HG02840 (cell line): ENCODE measurements around the gene CDC42BPA.
"Not testable (repeated sequence)": the region's sequence is repeated elsewhere in the genome, so short reads cannot be mapped to it uniquely, and the experiment has no call there.

Experiments used
- ATAC-seq: cut with Tn5 transposase; IDR thresholded peaks from one replicate; pipeline ENCODE4 v1.9.1; 2021; ENCODE audit warnings: mild to moderate bottlenecking, moderate library complexity, moderate number of reproducible peaks; ENCODE audit not compliant: unreplicated experiment, low FRiP score

Gene CDC42BPA

DNA sequence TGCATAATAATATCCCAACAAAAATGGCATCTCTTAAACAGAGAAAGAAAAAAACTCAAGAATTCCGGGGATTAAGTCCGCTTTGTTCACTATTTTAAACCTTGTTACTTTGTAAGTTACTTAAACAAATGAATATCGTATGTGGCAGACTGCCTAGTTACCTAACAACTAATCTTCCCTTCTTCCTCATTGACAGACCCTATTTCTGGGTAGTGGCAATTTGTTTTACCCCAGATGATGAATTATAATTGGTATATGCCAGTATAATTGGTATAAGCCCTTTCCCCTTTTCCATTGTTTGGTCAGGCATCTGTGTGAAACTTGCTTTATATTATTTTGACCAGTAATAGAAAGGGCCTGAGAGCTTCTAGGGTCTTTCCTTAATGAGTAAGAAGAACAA lies 52.4 kb downstream of the CDC42BPA start:
- ATAC-seq: no peak

DNA sequence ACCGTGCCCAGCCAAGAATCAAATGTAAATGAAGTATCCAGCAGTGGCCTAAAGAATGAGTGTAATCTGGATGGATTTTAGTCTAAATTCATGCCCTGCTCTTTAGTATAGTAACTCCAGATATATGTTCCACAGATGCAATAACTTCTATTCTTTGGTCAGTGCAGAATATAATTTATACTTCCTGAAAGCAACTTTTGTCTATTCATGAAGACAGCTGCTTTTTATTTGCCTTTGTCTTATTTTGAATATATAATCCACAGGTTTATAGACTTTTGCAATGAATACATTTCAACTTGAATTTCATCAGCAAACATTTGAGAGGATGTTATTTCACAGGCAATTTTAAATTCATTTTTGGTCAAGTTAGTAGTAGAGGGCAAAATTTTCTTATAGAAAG lies 54.4 kb downstream of the CDC42BPA start:
- no peak for ATAC-seq

DNA sequence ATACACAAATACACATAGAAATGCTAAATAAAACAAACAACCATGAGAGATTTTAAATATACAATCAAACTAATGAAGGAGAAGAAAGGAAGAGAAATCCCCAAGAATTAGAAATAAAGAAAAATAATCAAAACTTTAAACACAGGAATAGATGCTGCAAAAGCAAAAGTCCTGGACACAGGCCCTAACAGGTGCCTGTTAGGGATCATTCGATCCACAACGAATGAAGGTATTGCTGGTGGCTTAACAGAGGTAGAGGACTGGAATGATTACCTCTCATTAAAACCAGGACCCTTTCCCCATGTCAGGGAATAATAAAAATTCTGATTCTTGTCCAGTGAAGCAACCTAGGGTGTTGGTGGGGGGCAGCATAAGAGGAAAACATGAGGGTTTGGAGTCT lies 56.8 kb downstream of the CDC42BPA start:
- no peak for ATAC-seq

DNA sequence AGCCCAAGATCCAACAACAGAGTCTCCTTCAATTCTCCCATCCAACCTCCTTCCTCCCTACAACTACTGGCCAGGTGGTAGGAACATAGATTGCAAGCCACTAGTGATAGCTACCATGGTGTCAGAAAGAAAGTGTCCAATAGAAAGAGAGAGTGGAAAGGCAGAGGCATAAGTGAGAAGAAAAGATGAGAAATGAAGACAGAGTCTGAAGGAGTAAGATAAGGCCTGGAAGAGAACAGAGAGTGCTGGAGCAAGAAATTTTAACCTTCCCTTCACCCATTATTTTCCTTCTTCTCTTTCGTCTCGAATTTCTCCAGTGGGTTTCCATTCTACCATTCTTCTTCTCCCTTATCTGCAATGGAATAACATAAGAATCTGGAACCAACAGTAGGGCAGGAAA lies 57.9 kb downstream of the CDC42BPA start:
- ATAC-seq: no peak

DNA sequence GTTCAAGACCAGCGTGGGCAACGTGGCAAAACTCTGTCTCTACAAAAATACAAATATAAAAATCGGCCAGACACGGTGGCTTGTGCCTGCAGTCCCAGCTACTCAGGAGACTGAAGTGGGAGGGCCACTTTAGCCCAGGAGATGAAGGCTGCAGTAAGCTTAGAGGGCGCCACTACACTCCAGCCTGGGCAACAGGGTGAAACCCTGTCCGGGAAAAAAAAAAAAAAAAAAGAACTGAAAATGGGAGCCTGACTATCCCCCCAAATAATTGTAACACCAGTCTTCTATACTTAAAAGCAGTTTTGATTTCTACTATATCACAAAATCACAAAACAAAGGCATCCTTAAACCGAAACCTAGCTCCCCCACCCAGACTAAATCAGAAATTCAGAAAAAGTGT lies 60.3 kb downstream of the CDC42BPA start:
- ATAC-seq: no peak

DNA sequence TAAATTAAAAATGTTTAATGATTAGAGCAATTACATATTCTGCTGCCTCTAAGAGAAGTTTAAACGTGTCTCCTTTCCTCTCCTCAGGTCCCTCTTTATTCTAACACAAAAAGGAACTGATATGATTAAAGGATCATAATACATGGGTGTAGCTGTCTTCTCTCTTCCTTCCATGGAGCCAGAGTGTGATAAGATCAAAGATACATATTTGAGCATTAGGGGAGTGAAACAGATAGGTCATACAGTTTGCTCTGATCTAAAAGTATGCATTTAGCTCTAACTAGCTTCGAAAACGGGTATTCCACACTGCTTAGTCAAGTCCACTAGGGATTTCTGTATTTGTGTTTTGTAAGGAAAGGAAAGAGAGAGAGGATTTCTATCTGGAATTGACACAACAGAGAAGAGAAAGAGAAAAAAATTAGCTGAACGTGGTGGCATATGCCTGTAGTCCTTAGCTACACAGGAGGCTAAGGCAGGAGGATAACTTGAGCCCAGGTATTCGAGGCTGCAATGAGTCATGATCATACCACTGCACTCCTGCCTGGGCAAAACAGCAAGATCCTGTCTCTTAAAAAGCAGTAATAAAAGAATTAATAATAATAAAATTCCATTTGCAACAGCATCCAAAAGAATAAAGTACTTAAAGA lies 63.1 kb downstream of the CDC42BPA start:
- no peak for ATAC-seq

DNA sequence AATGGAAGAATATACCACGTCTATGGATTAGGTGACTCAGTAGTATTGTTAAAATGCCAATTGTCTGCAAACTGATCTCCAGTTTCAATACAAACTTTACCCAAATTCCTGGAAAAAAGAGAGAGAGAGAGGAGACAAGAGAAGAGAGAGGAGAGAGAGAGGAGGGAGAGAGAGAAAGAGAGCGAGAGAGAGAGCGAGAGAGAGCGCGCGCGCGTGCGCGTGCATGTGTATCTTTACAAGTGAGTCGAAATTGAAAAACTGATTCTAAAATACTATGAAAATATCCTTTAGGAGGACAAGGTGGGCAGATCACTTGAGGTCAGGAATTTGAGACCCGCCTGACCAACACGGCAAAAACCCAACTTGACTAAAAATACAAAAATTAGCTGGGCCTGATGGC lies 65.2 kb downstream of the CDC42BPA start:
- no peak for ATAC-seq

DNA sequence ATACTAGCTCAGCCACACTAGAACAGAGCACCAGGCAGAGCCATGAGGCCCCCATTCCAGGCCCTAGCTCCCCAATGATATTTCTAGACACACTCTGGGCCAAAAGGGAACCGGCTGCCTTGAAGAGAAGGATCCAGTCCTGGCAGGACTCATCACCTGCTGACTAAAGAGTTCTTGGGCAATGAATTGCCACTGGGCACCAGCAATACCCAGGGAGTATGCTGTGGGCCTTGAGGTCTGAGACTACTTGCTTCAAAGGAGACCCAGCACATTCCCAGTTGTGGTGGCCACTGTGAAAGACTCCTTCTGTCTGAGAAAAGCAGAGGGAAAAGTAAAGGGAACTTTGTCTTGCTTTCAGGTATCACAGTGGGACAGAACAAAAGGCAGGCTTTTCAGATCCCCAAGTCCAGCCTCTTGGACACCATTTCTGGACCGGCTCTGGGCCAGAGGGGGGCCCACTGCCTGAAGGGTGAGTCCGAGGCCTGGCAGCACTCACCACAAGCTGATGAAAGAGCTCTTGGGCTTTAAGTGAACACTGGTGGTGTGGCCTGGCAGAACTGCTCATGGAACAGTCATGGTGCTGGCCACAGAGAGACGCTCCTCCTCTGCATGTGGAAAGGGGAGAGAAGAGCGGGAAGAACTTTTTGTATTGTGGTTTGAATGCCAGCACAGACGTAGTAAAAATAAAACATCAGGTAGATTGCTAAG lies 72.5 kb downstream of the CDC42BPA start:
- ATAC-seq: no peak

DNA sequence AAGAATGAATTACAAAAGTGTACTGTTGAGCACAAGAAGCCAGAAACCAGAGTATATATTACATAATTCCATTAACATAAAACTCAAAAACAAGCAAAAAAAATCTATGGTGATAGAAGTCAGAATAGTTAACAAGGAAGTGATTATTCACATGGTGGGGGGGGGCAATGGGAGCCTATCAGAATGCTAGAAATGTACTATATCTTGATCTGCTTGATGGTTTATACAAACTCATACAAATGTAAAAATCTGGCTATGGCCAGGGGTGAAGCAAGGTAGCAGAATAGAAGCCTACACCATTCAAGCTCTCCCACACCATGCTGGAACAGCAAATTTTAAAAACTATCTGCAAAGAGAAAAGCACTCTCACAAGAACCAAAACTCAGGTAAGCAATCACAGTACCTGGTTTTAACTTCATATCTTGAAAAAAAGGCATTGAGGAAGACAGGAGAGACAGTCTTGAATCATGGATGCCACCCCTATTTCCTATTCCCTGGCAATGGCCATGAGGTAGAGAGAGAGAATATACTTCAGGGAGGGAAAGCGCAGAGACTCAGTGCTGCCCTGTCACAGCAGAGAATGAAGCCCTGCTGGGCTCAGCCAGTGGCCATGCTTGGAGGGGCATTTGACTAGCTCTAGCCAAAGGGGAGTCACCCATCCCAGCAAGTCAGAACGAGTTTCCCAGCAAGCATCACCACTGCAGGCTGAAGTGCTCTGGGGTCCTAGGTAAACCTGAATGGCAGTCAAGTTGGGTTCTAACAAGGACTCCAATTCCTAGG lies 73.8 kb downstream of the CDC42BPA start:
- no peak for ATAC-seq

DNA sequence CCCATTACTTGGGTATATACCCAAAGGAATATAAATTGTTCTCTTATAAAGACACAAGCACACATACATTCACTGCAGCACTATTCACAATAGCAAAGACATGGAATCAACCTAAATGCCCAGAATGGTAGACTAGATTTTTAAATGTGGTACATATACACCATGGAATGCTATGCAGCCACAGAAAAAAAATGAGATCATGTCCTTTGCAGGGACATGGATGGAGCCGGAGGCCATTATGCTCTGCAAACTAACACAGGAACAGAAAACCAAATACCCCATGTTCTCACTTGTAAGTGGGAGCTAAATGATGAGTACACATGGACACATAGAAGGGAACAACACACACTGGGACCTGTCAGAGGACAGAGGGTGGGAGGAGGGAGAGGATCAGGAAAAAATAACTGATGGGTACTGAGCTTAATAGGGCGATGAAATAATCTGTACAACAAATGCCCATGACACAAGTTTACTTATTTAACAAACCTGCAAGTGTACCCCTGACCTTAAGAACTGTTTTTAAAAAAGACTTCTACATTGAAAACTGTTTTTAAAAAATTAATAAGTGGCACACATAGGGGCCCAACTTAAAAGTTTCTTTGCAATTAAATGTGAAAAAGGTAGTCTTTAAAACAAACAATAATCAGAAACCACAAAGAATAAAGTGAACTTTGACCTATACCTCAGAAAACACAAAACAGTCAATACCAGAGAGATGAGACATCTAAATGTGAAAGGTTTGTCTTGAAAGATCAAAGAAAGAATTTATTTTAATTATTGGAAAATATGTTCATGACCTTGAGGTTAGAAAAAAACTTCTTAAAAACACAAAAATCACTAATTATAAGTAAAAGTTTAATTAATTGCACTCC lies 75.2 kb downstream of the CDC42BPA start:
- ATAC-seq: no peak

DNA sequence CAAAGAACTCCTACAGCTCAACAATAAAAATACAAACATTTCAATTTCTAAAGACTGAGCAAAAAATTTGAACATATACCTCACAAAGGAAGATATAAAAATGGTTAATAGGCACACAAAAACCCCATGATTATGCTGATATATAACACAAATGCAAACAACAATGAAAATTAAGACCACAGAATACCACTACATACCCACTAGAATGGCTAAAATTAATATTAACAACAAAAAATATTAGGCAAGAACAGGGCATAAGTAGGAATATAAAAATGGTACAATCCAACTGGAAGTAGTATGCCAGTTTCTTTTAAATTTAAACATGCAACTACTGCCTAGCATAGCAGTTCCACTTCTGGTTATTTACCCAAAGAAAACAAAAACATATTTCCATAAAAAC lies 77.3 kb downstream of the CDC42BPA start:
- no peak for ATAC-seq

DNA sequence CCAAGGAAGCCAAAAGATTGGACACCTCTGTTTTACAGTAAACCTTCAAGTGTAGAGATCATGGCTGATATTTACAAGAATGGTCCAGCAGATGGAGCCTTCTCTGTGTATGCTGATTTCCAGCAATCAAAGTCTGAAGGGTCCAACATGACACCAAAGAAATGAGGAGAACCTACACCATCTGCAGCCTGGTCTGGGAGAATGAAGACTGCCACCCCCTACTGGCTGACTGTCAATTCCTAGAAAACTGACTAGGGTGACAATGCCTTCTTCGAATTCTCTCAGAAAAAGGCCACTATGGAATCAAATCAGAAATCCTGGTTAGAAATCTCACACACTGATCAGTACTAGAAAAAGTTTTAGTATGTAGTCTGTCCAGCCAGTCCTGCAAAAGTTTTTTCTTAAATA lies 83.3 kb downstream of the CDC42BPA start:
- ATAC-seq: no peak

DNA sequence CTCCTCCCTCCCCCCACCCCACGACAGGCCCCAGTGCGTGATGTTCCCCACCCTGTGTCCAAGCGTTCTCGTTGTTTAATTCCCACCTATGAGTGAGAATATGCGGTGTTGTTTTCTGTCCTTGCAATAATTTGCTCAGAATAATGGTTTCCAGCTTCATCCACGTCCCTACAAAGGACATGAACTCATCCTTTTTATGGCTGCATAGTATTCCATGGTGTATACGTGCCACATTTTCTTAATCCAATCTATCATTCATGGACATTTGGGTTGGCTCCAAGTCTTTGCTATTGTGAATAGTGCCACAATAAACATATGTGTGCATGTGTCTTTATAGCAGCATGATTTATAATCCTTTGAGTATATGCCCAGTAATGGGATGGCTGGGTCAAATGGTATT lies 87.2 kb downstream of the CDC42BPA start:
- not testable (repeated sequence) for ATAC-seq

DNA sequence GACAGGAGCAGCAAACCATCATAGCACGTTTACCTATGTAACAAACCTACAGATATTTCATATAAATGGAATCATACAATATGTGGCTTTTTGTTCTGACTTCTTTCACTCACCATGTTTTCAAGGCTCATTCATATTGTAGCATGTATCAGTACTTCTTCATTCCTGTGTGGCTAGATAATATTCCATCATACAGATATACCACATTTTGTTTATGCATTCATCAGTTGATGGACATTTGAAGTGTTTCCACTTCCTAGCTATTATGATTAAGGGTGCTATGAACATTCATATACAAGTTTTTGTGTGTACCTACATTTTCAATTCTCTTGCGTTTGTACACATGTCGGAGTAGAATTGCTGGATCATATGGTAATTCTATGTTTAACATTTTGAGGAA lies 90.1 kb downstream of the CDC42BPA start:
- ATAC-seq: no peak

DNA sequence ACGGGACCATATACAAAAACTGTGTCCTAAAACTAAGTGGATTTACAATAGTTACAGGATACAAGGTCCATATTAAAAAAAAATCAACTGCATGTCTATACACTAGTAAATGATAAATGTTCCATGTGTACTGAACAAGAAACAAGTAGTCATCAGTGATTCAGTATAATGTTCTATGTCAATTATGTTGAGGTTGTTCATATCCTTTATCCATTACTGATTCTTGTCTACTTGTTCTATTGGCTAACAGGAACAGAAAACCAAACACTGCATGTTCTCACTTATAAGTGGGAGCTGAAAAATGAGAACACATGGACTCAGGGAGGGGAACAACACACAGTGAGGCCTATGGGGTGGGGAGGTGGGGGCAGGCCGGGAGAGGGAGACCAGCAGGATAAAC lies 90.5 kb downstream of the CDC42BPA start:
- ATAC-seq: no peak

DNA sequence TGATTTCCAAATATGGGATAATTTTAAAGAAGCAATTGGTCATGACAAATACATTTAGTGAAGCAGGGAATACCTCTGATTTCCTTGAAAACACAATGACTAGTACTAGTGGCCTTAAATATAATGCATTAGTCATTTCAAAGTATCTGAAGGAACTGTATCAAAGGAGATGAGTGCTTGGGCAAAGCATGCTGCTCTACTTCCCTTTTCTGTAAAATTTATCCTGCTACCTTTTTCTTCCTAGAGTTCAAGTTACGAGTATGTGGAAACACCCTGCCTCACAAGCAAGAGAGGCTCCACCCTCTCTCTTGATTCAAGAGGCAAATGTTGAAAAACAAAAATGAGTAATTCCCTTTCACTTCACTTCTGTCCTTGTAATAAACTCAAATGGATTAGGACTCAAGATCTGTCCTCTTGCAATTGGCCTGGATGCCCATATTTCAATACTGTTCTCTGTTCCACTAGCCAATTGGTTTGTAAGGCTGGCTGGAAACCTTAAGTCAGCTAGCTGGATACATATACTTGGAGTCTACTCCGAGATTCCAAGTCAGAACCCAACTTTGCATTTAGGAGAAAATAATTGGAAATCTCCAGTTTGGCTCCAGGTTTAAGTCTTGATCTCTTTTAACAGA lies 92.5 kb downstream of the CDC42BPA start:
- no peak for ATAC-seq

DNA sequence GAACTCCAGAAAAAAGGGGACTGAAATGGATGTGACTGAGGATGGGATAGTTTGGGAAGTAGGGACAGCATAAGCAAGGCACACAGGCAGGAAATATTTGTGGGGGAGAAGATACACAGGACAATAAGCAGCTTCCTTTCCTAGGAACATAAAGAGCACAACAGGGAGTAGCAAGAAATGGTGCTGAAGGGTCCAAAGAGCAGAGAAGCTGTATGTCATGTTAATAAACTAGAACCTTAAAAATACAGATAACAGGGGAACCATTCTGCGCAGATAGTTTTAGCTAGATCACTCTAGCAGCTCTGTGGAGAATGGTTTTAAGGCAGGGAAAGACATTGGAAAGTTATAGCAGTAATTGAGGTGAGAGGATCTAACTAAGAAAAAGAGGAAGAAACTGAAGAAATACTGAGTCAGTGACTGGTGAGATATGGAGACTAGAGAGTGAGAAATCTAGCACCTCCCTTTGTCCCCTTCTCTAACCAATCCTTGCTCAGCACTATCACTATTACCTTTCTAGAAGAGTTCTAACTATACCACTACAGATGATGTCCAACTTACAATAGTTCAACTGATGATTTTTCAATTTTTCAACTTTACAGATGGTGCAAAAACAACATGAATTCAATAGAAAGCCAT lies 95.0 kb downstream of the CDC42BPA start:
- no peak for ATAC-seq

DNA sequence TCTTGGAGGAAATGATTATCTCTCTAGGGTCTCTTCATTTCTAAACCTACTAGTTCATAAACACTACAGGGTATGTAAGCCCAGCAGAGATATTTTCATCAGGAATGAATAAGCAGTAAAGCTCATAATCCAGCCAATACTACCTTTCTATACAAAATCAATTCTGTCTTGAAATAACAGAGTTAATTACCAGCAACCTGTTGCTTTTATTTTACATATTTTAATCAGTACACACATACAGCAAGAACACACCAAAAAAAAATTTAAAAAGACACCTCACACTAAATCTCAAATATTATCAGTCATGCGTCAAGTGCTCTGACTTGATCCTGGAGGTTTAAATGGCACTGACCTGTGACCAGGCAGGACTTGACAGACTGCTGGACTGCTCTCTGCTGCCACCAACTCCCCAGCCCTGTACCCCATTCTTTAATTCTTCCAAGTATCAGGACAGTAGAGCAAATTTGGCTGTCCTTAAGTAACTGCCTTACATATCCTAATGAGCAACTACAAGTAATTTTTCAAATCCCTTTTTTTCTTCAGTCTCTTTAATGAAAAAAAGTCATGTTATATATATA lies 98.5 kb downstream of the CDC42BPA start:
- no peak for ATAC-seq

DNA sequence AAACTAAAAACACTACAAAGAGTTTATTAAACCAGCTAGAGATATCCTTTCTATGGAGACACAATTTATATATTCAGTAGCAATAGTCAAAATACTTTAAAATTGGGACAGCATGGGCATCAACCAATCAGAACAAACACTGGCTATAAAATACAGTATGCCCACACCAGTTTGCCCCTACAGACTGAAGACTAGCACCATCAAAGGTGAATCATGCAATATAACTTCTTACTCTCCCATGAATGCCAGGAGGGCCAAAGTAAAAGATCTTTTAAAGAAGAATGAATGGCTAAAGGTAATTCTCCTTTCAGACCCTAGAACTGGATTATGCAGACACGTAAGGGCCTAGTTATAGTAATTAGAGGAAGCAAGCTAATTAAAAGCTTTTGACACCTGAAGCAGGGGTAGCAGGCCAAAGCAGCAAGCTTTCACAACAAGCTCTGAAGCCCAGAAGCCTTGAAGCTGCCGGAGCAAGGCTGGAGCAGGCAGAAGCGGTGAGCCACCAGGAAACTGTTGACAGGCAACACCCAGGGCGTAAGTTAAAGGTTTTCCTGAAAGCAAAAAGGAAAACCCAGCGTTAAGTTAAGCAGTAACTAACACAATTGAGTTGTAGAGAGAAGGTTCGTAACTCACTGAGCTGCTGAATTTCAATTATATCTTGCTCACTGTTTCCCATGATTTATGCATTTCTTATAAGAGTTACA lies 99.3 kb downstream of the CDC42BPA start:
- no peak for ATAC-seq
